ENCODE measurements around the gene CCT7. TPM values are rescaled to one million over a fixed set of nuclear protein-coding genes. Genes with fewer than 3 reads are reported as not detected.

The CCT7 gene
- total RNA-seq, 1 donor from 2014 or later: 270 TPM

DNA sequence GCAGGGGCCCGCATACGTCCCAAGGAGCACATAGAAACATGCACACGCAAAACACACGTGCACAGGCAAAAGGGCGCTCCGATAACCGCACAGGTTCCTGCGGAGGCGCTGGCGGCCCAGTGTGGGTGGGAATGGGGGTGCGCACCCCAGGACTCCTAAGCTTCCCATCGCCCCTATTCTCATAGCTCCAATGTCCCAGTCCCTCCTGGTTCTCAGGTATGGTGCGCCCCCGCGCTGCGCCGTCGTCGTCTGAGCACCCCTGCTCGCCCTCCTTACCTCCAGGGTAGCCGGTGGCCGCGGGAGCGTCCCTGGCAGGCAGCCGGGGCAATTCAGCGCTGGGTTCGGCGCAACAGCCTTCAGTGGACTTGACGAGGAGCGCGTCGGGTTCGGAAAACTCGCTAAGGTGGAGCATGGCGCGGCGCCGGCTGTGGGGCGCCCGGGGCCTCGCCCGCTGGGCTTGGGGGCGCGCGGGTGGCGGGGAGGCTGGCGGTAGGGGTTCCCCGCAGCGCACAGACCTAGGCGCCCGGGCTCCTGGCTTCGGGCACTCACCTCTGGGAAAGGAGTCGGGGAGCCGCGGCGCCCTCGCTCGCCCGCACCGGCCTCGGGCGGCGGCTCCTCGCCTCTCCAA, 58.9 kb downstream of the CCT7 start:
- DNase-seq (ENCODE audit: low read depth): no peak

DNA sequence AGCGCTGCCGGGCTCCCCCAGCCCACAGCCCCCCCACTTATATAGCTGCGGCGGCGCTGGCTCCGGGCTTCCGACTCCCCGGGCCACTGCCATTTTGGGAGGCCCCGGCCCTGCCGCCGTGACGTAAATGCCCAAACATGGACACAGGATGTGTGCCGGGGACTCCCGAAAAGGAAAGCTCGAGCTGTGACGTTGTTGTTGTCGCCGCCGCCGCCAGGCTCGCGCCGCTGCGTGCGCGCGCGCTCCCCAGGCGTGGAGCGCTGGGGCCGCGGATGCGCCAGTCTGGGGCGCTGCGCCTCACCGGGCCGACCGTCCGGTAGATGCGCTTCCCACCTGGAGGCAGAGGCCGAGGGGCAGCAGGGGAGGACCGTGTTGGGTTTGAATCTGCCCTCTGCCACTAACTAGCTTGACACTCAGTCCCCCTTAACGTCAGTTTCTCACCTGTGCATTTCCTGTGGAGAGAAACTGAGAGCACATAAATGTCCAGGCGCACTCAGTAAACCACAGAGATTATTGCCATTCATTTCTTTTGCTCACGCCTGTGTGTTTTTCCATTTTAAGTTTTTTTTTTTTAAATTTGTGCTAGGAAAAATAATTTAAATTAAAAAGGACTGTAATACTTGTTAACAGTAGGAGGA, 59.5 kb downstream of the CCT7 start, which contains the start of gene EGR4:
EGR4 (minus strand) TSS at position 15 of the 638 bp plus-strand sequence. CDS start 231 bp downstream, outside the sequence.
- DNase-seq (ENCODE audit: low read depth): peak; percentile 21

DNA sequence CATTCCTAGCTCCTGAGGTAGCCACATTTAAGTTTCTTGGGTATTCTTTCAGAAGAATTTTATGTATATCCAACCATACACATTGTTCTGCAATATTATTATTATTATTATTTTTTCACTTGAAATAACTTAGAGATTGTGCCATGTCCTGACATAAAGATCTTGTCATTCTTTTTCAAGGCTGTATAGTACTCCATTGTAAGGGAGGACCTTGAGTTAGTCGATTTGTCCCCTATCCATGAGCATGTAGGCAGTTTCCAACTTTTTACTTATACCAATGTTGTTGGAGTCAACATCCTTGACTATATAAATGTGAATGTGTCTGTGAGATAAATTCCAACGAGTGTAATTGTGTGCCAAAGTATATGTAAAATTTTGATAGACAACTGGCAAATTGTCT, 60.1 kb downstream of the CCT7 start:
- DNase-seq (ENCODE audit: low read depth): no peak

DNA sequence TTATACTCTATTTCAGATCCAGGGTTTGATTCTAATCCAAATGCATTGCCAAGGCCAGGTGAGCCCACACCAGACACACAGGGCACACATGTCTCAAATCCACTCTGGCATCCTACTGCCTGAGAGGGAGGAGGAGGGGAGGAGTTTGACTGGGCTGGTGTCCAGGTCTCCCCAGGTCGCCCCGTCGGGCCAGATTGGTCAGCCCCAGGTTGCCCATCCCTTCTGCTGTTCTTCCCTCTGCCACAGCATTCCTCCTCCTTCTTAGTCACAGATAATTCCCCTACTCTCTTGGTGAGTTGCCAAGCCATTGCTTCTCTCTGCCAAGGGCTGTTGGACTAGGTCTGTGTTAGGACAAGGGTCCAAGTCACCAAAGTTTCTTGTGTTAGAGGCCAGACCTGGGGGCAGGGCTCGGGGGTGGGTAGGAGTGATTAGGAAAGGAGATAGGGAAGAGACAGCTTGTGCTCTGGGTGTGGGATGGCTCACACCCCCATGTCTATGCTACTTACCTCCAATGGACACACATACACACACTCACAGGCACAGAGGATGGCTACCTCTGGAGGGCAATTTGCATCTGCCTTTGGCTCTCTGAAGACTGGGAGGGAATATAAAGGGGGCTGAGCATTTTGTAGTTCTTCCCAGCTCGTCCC, 61.8 kb downstream of the CCT7 start:
- peak; percentile 42 for DNase-seq (ENCODE audit: low read depth)

DNA sequence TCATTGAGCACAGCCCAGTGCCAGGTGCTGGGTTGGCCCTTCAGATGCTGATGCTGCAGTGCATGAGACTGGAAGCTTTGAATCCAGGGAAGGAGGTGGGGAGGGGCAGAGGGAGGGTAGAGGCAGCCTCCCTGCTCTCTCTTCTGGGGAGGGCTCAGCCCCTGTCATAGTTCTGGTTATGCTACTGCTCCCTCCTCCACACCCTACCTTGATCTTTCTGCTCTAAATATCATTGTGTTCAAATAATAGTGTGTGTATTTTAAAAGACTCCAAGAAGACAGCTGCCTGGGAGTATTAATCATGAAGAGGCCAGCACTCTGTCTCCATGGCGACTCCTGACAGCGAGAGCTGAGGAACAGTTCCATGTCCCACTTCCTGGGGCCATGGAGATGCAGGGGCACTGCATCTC, 63.0 kb downstream of the CCT7 start:
- DNase-seq (ENCODE audit: low read depth): no peak

DNA sequence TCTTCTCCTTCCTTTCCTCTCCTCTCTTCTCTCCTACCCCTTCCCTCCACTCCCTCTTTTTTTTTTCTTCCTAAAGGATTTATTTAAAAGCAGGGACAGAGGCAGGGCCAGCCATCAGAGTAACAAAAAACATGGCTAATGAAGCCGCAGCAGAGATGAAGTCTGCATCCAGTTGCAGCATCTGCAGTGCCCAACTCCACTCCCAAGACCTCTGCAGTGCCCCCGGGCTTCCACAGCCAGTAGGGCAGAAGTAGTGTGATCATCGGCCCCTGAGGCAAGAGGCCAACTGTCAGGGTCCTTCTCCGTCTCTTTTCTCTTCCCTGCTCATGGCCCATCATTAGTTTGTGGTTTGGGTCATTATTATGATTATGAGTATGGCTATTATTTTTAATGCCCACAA, 63.5 kb downstream of the CCT7 start:
- no peak for DNase-seq (ENCODE audit: low read depth)

DNA sequence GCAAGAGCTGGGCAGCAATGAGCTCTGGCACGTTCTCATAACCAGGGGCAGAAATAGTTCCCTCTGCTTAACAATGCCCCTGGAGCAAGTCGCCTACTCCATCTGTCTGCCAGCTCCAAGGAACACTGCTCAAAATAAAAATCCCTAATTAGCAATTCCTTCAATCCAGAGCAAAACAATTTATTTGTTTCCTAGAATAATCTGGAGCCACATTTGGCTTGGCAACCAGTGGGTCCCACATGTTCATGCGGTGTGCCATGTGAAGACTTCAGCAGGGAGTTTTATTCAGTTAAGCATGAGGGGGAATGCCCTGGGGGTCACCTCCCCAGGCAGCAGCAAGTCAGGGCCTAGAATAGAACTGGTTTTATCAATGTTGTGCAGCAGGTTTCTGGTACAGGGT, 66.8 kb downstream of the CCT7 start:
- no peak for DNase-seq (ENCODE audit: low read depth)

DNA sequence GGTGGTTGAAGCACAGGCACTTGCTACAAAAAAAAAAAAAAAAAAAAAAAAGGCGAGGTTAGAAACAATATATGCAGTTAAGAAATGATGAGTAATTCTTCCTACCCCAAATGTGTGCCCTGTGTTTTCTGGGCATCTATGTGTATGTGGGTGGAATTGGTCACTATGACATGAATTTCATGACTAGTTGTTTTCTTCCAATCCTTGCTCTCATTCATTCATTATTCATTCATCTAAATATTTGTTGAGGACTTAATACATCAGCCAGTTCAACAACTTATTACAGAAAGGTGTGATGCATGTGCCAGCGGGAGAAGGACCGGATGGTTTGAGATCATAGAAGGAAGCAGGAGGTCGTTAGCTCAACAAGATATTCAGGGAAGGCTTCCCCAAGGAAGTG, 67.5 kb downstream of the CCT7 start:
- DNase-seq (ENCODE audit: low read depth): peak; percentile 21

Other genes starting within 250 kb of the CCT7 start
- 5.9 and 16.0 TPM in 2 replicates for gene SFXN5, start 162.6 kb upstream of the CCT7 start, total RNA-seq
- 43.4 and 102 TPM in 2 replicates for gene RAB11FIP5, start 121.4 kb upstream of the CCT7 start, total RNA-seq
- gene NOTO, start 31.7 kb upstream of the CCT7 start, total RNA-seq: not detected in 2 replicates
- 21.2 and 25.2 TPM in 2 replicates for gene SMYD5, start 20.1 kb upstream of the CCT7 start, total RNA-seq
- gene PRADC1, start 1.1 kb upstream of the CCT7 start, total RNA-seq: 5.8 and 13.7 TPM in 2 replicates
- 3.6 and 6.3 TPM in 2 replicates for gene FBXO41, start 50.2 kb downstream of the CCT7 start, total RNA-seq
- not detected in 2 replicates for gene EGR4, start 59.2 kb downstream of the CCT7 start, total RNA-seq
- gene ALMS1, start 151.5 kb downstream of the CCT7 start, total RNA-seq: 11.1 and 31.0 TPM in 2 replicates